ENCODE results near the gene TPM2. TPM values are rescaled to one million over a fixed set of nuclear protein-coding genes. Genes with fewer than 3 reads are reported as not detected.
A peak's percentile ranks its signal among the peaks of the same experiment; 100 is the strongest.

Gene TPM2
- total RNA-seq, 1 donor from 2014 or later: 165 TPM

DNA sequence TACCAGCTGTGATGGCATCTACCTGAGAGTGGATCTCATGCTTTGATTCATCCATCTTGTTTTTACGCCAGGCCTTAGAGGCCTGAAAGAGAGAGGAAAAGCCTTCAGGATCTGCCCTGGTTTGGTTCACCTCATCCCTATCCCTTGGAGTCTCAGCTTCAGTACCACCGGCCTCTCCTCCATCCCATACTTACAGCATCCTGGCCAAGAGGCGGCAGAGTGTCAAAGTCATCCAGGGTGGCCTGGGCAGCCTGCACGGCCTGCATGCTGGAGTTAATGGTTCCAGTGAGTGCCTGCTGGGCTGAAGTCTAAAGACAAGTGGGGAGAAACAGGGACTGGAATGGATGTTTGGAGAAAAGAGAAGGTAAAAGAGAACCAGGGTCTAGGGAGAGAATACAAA lies 29.8 kb upstream of the TPM2 start:
- DNase-seq (ENCODE audit: low spot score): no peak
- intact Hi-C loops (cut with DNase I): no loop called here
- ATAC-seq: no peak

DNA sequence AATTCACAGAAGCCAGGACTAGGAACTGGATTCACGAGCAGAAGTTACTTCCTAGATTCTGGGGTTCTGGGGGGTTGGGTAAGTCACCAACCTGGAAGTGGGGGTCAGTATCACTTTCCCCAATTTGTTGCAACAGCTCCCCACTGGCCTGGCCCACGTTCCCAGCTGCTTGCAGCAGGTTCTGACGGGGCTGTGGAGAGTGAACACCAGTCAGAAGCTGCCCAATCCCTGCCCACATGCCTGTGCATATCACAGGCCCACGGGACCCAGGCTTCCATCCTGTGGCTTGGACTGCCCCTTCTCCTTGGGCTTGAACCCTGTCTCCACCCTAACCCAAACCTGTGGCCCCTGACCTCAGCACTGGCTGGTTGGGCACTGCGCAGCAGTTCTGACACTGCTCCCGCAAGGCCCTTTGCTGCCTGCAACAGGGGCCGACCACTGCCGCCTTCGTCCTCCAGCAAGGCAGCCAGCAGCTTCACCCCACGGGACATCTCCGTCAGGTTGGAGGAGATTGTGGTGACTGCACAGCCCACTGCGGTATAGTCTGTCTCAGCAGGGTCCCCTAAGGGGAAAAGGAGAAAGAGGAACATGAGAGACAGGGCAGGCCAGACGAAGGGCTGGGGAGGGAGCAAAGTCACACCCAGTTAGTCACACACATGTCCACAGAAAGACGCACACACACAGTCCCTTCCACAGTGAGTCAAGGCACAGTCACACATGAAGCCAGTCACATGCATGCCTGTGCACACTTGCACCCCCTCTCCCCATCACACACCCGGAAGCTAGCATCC lies 29.2 kb upstream of the TPM2 start:
- DNase-seq (ENCODE audit: low spot score) (no peak), ATAC-seq (no peak)
- intact Hi-C loops (cut with DNase I): no loop called here

DNA sequence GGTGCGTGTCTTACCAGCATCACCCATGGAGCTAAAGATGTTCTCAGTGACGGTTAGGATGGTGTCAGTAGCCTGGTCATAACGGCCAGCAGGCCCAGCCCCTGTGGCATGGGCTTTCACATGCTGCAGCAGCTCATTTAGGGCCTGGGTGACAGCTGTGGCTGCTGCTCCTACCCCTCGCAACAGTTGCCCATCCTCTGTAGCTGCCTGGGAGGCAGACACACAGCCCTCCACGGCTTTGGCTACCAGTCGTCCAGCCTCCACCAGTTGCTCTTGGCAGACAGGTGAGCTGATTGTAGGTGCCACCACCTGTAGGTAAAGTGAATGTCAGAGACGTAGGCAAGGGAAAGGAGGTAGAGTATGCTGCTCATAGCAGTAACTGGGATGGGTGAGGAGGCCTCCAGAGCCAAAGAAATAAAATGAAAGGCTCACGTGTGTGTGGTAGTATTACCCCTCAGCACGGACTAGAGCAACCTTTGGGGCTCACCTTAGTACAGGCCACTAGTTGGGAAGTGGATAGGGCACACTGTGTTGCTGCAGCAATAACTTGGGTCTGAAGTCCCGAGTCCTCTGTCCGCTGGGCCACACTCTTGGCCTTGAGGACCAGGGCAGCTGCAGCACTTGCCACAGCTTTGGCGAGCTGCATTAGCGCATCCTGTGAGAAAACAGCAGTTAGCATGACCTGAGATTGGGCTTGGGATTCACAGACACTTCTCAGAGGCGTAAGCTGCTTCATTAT lies 27.6 kb upstream of the TPM2 start:
- no peak for ATAC-seq
- DNase-seq (ENCODE audit: low spot score): no peak
- intact Hi-C loops (cut with DNase I): no loop called here

DNA sequence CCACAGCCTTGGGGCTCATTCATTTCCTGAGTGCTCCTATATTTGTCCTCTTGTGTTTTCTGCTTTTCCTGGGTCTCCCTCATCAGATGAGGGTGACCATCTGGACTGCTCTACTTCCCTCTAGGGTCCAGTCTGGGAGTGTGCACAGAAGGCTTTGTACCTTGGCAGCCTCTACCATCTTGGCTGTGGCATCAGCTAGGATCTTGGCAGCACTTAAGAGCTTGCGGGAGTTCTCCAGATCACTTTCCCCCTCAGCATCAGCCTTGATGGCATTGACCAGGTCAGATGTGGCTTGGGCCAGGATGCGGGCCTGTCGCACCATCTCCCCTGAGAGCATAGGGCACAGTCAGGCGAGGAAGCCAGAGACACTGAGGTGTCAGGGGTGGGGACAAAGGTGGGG lies 26.5 kb upstream of the TPM2 start:
- intact Hi-C loops (cut with DNase I): no loop called here
- peak; percentile 11 for ATAC-seq
- DNase-seq (ENCODE audit: low spot score): no peak

DNA sequence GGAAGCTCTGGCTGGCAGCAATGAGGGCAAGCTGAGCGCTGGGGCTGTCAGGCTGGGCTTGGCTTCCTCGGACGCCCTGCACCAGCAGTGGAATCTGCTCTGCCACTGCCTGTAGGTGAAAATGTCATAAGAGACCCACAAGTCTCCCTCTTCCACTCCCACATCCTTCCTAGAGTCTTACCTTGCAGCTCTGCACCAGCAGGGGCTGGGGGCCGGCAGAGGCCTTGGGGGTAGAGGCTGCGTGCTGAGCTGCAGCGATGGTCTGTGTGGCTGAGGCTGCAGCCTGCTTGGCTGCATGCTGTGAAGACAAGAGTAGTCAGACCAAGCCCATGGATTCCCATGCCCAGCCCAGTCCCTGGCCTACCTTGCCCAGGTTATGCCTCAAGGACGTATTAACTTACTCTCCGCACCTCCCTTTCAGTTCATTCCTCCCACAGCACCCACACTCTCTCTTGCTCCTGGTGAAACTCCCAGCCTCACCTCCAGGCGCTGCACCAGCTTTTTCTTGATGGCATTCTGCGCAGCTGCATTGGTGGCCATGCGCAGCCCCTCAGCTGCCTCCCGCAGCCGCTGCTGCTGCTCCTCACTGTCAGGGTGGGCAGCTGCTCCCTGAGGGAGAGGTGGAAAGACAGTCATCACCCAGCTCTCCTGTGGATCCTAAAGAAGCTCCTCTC lies 25.0 kb upstream of the TPM2 start:
- intact Hi-C loops (cut with DNase I): no loop called here
- no peak for DNase-seq (ENCODE audit: low spot score)
- ATAC-seq: no peak

DNA sequence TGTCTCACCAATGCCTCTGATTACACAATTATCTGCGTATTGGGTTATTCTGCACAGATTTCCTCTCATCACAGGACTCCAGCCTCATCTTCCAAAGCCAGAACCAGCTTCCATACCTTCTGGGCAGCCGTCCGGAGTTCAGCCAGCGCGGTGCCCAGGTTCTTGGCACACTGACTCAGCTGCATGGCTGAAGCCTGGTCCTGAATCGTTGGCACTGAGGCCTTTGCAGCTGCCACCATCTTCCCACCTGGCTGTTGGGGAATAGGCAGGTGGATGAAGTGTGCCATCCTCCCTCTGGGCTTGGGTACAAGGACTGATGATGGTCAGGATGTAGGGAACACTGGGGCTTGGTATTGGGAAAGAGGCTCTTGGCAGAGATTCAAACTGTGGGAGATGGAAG lies 24.4 kb upstream of the TPM2 start:
- no peak for ATAC-seq
- intact Hi-C loops (cut with DNase I): no loop called here
- DNase-seq (ENCODE audit: low spot score): no peak

DNA sequence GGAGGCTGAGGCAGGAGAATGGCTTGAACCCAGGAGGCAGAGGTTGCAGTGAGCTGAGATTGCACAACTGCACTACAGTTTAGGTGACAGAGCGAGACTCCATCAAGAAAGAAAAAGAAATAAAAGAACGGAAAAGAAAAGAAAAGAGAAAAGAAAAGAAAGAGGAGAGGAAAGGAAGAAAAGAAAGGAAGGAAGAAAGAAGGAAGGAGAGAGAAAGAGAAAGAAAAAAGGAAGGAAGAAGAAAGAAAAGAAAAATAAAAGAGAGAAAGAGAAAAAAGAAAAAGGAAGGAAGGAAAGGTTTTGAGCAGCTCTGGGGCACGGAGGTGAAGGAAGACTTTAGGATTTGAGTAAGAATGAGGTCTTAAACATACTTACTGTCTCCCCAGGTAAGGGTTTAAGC lies 23.9 kb upstream of the TPM2 start:
- ATAC-seq (no peak), DNase-seq (ENCODE audit: low spot score) (no peak)
- intact Hi-C loops (cut with DNase I): no loop called here

DNA sequence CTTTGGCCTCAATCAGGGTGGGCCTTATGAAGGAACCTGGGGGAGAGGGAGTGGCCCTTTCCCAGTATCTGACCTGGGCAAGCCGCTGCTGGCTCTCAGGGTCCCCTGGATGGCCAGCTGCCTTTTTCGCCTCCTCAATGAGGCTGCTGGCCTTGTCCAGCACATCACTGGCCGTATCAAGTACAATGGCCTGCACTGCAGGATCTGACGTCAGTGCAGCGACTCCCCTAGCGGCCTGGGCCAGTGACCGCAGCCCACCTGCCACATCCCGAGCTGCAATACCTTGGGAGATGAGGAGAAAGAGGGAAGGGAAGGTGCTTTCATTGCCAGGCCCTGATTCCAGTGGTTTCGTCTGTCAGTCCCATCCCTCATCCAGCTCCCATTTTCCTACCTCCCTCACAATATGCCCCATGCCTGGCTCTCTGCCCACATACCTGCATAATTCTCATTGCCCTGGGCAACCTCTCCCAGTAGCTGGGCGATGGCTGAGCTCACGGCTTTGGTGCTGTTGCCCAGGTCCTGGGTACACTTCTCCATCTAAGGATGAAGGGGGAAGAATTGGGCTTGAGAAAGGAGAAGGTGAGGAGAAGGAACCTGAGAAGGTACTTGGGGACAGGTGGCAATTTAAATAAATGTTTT lies 23.2 kb upstream of the TPM2 start:
- ATAC-seq: no peak
- DNase-seq (ENCODE audit: low spot score): no peak
- intact Hi-C loops (cut with DNase I): no loop called here

DNA sequence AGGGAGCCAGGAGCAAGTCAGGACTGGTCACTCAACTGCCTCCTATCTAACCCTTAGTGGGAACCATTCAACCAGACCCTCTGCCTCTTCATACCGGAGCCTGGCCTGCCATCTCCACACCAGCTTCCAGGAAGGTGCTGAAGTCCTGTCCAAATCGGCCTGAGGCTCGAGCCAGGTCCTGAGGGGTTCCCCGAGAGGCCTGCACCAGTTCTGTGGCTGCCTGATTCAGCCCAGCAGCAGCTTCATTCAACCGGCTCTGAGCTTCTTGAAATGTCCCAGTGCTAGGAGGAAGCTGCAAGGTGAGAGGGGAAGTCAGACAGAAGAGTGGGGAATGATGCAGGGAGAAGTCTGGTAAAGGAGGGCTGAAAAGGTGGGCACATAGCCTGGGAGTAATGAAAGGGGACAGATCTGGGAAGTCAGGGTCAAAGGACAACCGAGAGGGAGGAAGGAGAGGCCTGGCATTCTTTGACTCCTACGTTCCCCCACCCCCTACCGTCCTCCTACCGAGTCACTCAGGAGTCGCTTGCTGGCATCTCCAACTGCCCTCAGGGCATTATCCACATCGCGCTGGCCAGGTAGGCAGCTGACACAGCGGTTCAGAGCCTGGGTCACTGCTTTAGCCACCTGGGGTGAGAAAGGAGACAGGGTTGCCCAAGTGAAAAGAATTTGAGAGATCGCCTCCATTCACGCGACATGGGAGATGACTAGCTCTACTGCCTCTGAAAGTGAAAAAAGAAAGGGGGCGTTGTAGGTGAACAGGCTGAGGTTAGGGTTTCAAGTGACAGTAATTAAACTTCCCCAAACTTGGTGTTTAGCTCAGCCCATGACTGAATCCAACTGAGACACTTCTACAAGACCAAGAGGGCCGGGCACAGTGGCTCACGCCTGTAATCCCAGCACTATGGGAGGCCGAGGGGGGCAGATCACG lies 22.0 kb upstream of the TPM2 start:
- intact Hi-C loops (cut with DNase I): no loop called here
- ATAC-seq (no peak), DNase-seq (ENCODE audit: low spot score) (no peak)

DNA sequence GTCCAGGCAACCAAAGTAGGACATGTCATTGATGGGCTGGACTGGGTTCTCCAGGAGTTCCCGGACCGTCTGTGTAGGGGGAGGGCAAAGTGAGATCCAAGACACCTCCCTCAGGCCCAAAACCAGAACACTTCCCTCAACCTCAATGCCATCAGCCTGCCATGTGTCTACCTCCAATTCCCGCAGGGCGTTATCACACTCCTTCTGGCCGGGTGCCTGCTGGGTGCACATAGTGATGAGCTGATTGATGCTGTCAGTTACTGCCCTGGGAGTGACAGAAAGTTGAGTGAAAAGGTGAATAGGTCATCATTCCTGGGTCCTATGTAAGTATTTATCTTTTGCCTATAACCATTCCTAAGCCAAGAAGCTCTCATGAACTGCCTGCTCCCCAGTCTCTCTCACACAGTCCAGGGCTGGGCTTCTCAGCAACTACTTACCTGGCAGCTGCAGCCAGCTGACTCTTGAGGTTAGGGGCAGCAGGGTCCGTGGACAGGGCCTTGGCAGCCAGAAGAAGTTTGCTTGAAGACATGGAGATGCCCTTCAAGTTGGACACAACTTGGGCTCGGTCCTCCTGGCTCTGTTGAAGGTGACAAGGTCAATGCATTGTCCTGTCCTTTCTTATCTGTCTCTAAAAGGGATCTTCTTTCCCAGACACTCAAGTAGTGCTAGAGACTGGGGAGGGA lies 21.2 kb upstream of the TPM2 start:
- DNase-seq (ENCODE audit: low spot score): no peak
- ATAC-seq: no peak
- intact Hi-C loops (cut with DNase I): no loop called here

DNA sequence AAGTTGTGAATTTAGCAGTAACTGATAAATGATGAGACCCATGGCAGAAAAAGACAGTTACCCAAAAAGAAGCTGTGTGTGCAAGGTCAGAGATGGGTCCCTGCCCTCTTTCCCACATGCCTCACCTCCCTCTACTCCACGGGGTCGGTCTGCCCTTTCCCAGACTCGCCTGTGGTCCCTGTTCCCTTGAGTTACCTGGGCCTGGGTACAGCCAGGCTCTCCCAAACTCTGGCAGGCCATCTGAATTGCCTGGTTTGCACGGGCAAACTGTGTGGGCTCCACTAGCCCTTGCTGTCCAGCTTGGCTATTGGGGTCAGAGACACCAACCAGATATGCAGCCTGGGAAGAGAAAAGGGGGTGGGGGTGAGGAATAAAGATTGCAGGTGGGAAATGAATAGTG lies 18.4 kb upstream of the TPM2 start:
- DNase-seq (ENCODE audit: low spot score): no peak
- intact Hi-C loops (cut with DNase I): no loop called here
- ATAC-seq: no peak

DNA sequence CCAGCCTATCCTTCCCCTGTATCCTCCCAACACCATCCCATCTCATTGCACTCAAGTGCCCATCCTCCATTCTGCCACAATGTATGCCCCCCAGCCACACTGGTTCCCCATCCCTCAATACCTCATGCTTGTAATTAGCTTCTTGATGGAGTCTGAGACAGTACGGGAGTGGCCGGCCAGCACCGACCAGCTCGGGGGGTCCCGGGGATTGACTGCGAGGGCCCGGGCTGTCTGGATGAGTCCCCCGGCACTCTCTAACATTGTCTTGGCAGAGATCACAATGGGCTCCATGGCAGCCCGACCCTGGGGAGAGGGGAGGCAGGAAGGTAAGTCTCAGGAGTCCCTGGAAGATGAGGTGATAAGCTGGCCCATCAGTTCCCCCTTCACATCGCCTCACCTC lies 17.2 kb upstream of the TPM2 start:
- no peak for DNase-seq (ENCODE audit: low spot score)
- intact Hi-C loops (cut with DNase I): no loop called here
- ATAC-seq: no peak

DNA sequence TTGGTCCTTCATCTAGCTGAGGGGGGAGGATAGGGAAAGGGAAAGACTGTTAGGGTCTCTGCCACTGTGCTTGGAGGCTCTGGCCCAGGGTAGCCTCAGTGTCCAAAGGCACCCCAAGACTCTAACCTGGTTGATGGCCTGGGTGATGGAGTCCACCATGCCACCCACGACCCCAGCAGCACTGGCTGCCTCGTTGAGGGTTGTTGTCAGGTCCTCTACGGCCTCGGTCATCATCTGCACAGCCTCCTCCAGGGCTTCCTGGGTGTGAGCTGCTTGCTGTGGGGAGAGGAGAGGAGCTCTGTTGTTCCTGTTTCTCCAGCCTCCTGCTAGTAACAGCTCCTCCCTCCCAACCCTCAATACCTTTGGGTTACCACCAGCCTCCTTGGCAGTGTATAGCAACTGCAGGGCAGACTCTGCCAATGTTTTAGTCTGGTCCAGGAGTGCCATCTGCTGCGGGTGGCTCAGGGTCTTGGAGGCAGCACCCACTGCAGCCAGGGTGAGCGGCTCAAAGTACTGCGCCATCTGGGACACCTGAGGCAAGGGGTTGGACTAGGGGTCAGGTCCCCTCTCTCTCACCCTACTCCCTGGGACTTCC lies 16.2 kb upstream of the TPM2 start:
- DNase-seq (ENCODE audit: low spot score): no peak
- intact Hi-C loops (cut with DNase I): no loop called here
- no peak for ATAC-seq

DNA sequence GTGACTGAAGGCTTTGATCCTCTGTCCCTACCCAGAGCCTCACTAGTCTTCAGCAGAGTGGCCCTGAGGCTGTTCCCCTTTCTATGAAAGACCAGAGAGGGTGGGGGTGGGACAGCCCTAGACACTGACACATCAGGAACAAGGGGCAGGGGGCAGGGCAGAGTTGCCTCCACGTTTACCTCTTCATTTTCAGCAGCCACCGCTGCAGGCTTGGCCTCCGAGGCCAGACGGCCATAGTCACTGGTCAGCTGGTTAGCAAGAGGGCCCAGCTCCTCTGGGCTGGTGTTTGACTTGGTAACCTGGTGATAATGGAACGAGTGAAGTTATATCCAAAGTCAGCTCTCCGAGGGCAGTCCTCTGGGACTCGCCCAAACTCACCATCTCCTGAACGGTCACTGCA lies 15.6 kb upstream of the TPM2 start:
- no peak for ATAC-seq
- intact Hi-C loops (cut with DNase I): no loop called here
- no peak for DNase-seq (ENCODE audit: low spot score)

DNA sequence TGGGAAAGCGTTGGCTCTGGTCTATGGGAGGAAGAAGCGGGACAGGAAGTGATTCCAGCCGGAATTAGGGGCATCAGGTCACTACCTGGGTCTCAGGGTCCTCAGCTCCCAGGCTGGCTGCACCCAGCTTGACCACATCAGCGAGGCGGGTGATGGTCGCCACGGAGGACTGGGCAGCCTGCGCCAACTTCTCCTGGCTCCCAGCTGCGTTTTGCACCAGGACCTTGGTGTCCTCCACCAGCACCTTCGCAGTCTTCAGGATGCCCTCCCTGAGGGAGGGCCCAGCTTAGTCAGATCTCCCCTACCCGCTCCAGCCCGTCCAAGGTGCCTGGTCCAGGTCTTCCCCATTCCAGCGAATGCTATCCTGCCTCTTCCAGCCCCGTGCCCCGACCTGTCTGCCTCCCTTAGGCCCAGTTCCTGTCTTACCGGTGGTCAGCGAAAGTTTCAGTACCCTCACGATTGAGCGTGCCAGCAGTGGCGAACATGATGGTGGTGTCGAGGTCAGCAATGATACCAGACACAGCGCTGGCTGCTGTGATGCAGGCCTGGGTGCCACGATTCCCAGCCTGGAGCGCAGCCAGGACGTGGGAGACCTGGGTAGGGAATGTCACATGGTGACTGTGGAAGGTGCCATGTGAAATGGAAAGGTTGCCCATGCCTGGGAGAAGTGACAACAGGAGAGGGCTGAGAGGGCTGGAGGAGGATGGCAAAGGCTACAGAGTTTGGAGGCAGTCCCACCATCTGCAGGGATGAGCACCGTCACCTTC lies 14.4 kb upstream of the TPM2 start:
- intact Hi-C loops (cut with DNase I): no loop called here
- DNase-seq (ENCODE audit: low spot score) (no peak), ATAC-seq (peak; percentile 5)

DNA sequence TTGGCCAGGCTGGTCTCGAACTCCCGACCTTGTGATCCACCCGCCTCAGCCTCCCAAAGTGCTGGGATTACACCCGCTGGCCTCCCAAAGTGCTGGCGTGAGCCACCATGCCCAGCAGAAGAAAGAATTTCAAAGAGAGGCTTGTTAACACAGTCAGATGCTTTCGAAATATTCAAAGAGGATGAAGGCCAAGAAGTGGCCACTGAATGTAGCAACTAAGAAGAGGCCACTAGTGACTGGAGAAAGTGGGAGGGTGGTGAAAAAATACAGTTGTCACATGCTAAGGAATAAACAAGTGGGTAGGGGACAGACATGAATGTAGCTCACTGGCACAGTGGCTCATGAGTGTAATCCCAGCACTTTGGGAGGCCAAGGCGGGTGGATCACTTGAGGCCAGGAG lies 13.0 kb upstream of the TPM2 start:
- DNase-seq (ENCODE audit: low spot score) (no peak), ATAC-seq (no peak)
- intact Hi-C loops (cut with DNase I): no loop called here

DNA sequence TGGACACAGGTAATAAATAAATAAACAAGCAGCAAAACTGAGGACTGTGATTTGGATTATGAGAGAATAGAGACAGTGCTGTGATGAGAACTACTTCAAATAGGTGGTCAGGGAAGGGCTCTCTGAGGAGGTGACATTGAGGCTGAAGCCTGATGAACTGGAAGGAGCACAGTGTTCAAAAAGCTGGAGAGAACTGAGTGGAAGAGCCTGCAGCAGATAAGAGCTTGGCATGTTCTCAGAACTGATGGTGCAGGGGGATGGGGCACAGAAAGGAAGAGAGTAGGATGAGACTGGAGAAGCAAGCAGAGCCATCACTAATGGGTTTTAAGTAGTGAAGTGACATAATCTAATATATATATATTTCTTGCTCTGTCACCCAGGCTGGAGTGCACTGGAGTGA lies 11.2 kb upstream of the TPM2 start:
- DNase-seq (ENCODE audit: low spot score) (no peak), ATAC-seq (no peak)
- intact Hi-C loops (cut with DNase I): no loop called here
